NOMO-1 (cell line): ENCODE results near the gene NDUFA3.
"Not testable (repeated sequence)": the region's sequence is repeated elsewhere in the genome, so short reads cannot be mapped to it uniquely, and the experiment has no call there.

Experiments used
- DNase-seq, 2 experiments: peaks; one replicate each; lab custom pipeline; 2025; ENCODE audit not compliant: unreplicated experiment in 2 of 2; lab: John Stamatoyannopoulos, UW

The NDUFA3 gene

GRCh38 chr19:54102421-54103169, at the start of gene NDUFA3:
Gene NDUFA3 (plus strand): TSS chr19:54102855. CDS start chr19:54102879, 24 bp downstream.
- DNase-seq: peak; percentile 97

GRCh38 chr19:54062643-54063042, 40.0 kb upstream of the NDUFA3 start:
- peak; percentile 78 to 85 for DNase-seq

GRCh38 chr19:54063350-54064116, 39.1 kb upstream of the NDUFA3 start, which contains the start of gene VSTM1:
Gene VSTM1 (minus strand): TSS chr19:54063897. CDS start chr19:54063777, 120 bp downstream.
- DNase-seq: no peak

GRCh38 chr19:54069470-54069869, 33.2 kb upstream of the NDUFA3 start:
- no peak for DNase-seq

- no peak for DNase-seq
These were observed 28.8 kb upstream of the NDUFA3 start for GRCh38 chr19:54073829-54074228.

GRCh38 chr19:54074851-54075250, 27.8 kb upstream of the NDUFA3 start:
- no peak for DNase-seq

- DNase-seq: peak; percentile 85 to 92
These were observed 25.3 kb upstream of the NDUFA3 start for GRCh38 chr19:54077334-54077733.

- no peak for DNase-seq
These were observed 21.6 kb upstream of the NDUFA3 start, which contains the start of gene TARM1 for GRCh38 chr19:54081032-54081431. Gene TARM1 (minus strand): TSS chr19:54081365. CDS start chr19:54081340, 25 bp downstream.

- DNase-seq: no peak
These were observed 18.2 kb upstream of the NDUFA3 start for GRCh38 chr19:54084410-54084809.

- DNase-seq: no peak
These were observed 8.1 kb upstream of the NDUFA3 start for GRCh38 chr19:54094426-54095000.

GRCh38 chr19:54095136-54095858, 7.4 kb upstream of the NDUFA3 start:
- no peak for DNase-seq

- DNase-seq: peak; percentile 42 to 43
These were observed 6.6 kb upstream of the NDUFA3 start for GRCh38 chr19:54095859-54096616.

GRCh38 chr19:54096617-54097106, 6.0 kb upstream of the NDUFA3 start:
- DNase-seq: peak; percentile 30 to 47

- DNase-seq: no peak
These were observed 3.3 kb upstream of the NDUFA3 start for GRCh38 chr19:54099190-54099902.

- DNase-seq: not testable (repeated sequence)
These were observed 2.8 kb upstream of the NDUFA3 start for GRCh38 chr19:54099903-54100255.

GRCh38 chr19:54100561-54100960, 2.1 kb upstream of the NDUFA3 start, which contains the start of gene OSCAR:
Gene OSCAR (minus strand): TSS chr19:54100803. CDS start chr19:54100792, 11 bp downstream.
- DNase-seq: peak; percentile 14 to 19

GRCh38 chr19:54104998-54105715, 2.5 kb downstream of the NDUFA3 start:
- DNase-seq: no peak

GRCh38 chr19:54105796-54106195, 3.1 kb downstream of the NDUFA3 start:
- no peak for DNase-seq
